OCI-LY1 (cell line): ENCODE results near the gene TRPC3.

ENCODE experiments used
- H2AFZ ChIP-seq: fragments of 200-600 bp; sonication (generic), shearing (Covaris generic); 2 replicates; pipeline ENCODE4 v1.6.0; 2014; ENCODE audit warnings: antibody characterized with exemption, mild to moderate bottlenecking, low read length
- H3F3A ChIP-seq: fragments of 200-600 bp; sonication (generic), shearing (Covaris generic); 2 replicates; pipeline ENCODE4 v1.6.0; 2014; ENCODE audit warnings: mild to moderate bottlenecking, antibody characterized with exemption, low read length, moderate library complexity; ENCODE audit not compliant: insufficient read depth
- H3K27ac ChIP-seq: fragments of 200-600 bp; sonication (generic); 2 replicates; pipeline ENCODE4 v1.5.1; 2014; ENCODE audit warnings: low read length, mixed run types, mild to moderate bottlenecking, low read depth; ENCODE audit not compliant: poor library complexity, severe bottlenecking
- H3K27me3 ChIP-seq: fragments of 200-600 bp; sonication (generic); 2 replicates; pipeline ENCODE4 v1.6.0; 2014; ENCODE audit warnings: antibody characterized with exemption, mild to moderate bottlenecking, low read length, moderate library complexity; ENCODE audit not compliant: insufficient read depth
- H3K36me3 ChIP-seq: fragments of 200-600 bp; sonication (generic); 2 replicates; pipeline ENCODE4 v1.6.1; 2014; ENCODE audit warnings: mild to moderate bottlenecking, antibody characterized with exemption, low read length, moderate library complexity, mixed read lengths; ENCODE audit not compliant: insufficient read depth
- H3K4me1 ChIP-seq: fragments of 200-600 bp; sonication (generic); 2 replicates; pipeline ENCODE4 v1.5.1; 2014; ENCODE audit warnings: mild to moderate bottlenecking, low read length, moderate library complexity; ENCODE audit not compliant: insufficient read depth, severe bottlenecking
- H3K4me2 ChIP-seq: fragments of 200-600 bp; sonication (generic), shearing (Covaris generic); 2 replicates; pipeline ENCODE4 v1.6.1; 2014; ENCODE audit warnings: low read length
- H3K4me3 ChIP-seq: fragments of 200-600 bp; sonication (generic); 2 replicates; pipeline ENCODE4 v1.5.1; 2014; ENCODE audit warnings: low read length, low read depth, mild to moderate bottlenecking, mixed read lengths; ENCODE audit not compliant: poor library complexity, severe bottlenecking
- H3K79me2 ChIP-seq: fragments of 200-600 bp; shearing (Covaris generic); 2 replicates; pipeline ENCODE4 v1.6.1; 2016; ENCODE audit warnings: mixed run types, low read length, mixed read lengths; ENCODE audit not compliant: insufficient read depth
- H3K9ac ChIP-seq: fragments of 200-600 bp; sonication (generic), shearing (Covaris generic); 2 replicates; pipeline ENCODE4 v1.6.1; 2014; ENCODE audit warnings: mild to moderate bottlenecking, low read length, mixed read lengths
- H3K9me2 ChIP-seq: fragments of 200-600 bp; sonication (generic), shearing (Covaris generic); 2 replicates; pipeline ENCODE4 v1.6.1; 2014; ENCODE audit warnings: low read depth, mild to moderate bottlenecking, low read length, mixed read lengths
- H3K9me3 ChIP-seq: fragments of 200-600 bp; shearing (Covaris generic); 2 replicates; pipeline ENCODE4 v1.6.1; 2014; ENCODE audit warnings: low read length, mixed read lengths
- H4K20me1 ChIP-seq: fragments of 200-600 bp; sonication (generic), shearing (Covaris generic); 2 replicates; pipeline ENCODE4 v1.6.0; 2016; ENCODE audit warnings: mild to moderate bottlenecking, low read length; ENCODE audit not compliant: insufficient read depth
- EZH2 ChIP-seq: fragments of 200-600 bp; sonication (generic), shearing (Covaris generic); IDR thresholded peaks from 2 replicates; pipeline ENCODE4 v1.8.0; 2017; ENCODE audit warnings: borderline replicate concordance, mixed run types, mild to moderate bottlenecking, antibody characterized with exemption, low read length, moderate library complexity, mixed read lengths
- TF ChIP-seq, protein P1 (sequence below): fragments of 200-600 bp; sonication (generic), shearing (Covaris generic); IDR thresholded peaks from 2 replicates; pipeline ENCODE4 v1.5.1; 2017; ENCODE audit warnings: mild to moderate bottlenecking, antibody characterized with exemption, low read length, moderate library complexity, mixed read lengths

The TRPC3 gene

DNA sequence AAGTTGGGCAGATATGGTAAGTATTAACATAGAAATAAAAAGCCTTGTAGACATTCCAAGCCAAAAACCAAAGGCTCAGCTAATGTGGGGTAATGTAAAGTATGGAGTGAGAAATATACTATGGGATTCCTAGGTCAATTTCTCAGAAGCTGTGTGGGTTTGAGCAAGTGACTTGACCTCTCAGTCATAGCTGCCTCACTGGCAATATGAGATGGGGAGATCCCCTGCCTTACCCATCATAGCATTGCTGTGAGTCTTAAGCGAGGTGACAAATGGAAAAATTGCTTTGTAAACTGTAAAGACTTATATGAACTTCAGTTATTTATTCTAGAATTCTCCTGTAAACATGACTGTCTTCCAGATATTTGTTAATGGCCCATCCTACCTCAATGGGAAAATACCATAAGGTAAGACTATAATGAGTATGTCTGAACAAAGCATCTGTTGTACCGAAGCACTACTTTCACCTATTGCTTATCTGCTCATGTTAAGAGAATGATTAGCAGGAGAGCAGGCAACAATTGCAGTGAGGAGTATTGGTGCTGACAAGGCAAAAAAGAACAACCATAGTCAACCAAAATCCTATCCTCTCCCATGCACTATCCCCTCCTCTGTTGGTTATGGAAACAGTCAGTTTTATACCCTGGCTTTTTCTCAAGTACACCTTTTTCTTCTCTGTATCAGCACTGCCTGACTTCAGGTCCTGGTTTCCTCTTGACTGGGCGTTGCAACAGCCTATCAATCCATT is 44.1 kb upstream of the TRPC3 start:
- Histone ChIP-seq H3K9ac (no peak overlapping the region), H4K20me1 (no peaks in the 10 kb centered on the region), H3K79me2 (no peaks in the 10 kb centered on the region), H3K4me2 (no peak overlapping the region), H3K36me3 (no peaks in the 10 kb centered on the region), H3K4me3 (no peak overlapping the region), H3K9me2 (no peaks in the 10 kb centered on the region), H3K27me3 (no peaks in the 10 kb centered on the region), H3K4me1 (no peaks in the 10 kb centered on the region), H3K9me3 (no peaks in the 10 kb centered on the region), H3F3A (no peaks in the 10 kb centered on the region), H2AFZ (no peak overlapping the region), H3K27ac (no peak overlapping the region)
- TF ChIP-seq, protein P1, sequence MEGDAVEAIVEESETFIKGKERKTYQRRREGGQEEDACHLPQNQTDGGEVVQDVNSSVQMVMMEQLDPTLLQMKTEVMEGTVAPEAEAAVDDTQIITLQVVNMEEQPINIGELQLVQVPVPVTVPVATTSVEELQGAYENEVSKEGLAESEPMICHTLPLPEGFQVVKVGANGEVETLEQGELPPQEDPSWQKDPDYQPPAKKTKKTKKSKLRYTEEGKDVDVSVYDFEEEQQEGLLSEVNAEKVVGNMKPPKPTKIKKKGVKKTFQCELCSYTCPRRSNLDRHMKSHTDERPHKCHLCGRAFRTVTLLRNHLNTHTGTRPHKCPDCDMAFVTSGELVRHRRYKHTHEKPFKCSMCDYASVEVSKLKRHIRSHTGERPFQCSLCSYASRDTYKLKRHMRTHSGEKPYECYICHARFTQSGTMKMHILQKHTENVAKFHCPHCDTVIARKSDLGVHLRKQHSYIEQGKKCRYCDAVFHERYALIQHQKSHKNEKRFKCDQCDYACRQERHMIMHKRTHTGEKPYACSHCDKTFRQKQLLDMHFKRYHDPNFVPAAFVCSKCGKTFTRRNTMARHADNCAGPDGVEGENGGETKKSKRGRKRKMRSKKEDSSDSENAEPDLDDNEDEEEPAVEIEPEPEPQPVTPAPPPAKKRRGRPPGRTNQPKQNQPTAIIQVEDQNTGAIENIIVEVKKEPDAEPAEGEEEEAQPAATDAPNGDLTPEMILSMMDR, result no peak
- no peak for TF ChIP-seq EZH2

DNA sequence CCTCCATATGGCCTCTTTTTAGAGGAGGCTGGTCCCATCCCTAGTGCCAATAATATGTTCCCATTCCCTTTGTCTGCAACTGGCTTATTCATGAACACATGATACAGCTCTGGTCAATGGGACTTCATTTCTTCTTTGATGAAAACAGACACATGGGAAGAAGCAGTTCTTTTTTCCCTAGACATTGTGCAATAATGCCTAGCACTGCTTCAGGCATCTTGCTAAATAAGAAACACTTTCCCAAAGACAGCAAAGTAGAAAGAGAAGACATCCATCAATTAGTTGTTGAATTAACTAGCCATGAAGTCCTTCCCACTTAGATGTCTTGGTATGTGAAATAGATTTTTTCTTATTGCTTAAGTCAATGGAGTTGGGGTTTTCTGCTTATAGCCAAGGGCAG is 40.1 kb upstream of the TRPC3 start:
- H3K4me1 ChIP-seq, result no peaks in the 10 kb centered on the region
- no peaks in the 10 kb centered on the region for H3K36me3 ChIP-seq
- TF ChIP-seq, protein P1, result no peak
- TF ChIP-seq EZH2, result no peak
- H3K9ac ChIP-seq, result no peak overlapping the region
- H3K27me3 ChIP-seq, result no peaks in the 10 kb centered on the region
- no peaks in the 10 kb centered on the region for H3K9me2 ChIP-seq
- H2AFZ ChIP-seq, result no peak overlapping the region
- H3K4me3 ChIP-seq, result no peak overlapping the region
- no peaks in the 10 kb centered on the region for H3F3A ChIP-seq
- H4K20me1 ChIP-seq, result no peaks in the 10 kb centered on the region
- no peaks in the 10 kb centered on the region for H3K9me3 ChIP-seq
- no peaks in the 10 kb centered on the region for H3K79me2 ChIP-seq
- H3K4me2 ChIP-seq, result no peak overlapping the region
- no peak overlapping the region for H3K27ac ChIP-seq

DNA sequence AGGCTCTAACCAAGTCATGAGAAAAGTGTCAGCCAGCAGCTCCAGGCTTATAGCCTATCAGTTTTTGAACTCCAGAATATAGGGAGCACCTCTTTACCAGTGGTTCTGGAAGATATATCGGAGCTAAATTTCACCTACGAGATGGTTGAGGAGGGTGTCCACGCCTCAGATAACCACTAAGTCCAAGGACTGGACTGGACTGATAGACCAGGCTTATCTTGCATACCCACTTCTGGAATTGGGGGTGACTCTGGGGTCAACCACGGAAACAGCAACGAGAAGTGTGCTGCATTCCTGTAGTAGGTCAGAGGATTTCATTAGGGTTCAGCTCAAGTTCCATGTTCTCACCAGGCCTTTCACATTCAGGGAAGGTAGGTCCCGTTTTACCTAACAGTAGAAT is 38.6 kb upstream of the TRPC3 start:
- Histone ChIP-seq H2AFZ (no peak overlapping the region), H3F3A (no peaks in the 10 kb centered on the region), H3K9me3 (no peaks in the 10 kb centered on the region)

More for the DNA sequence above, 38.6 kb upstream of the TRPC3 start:
- no peak overlapping the region for H3K4me2 ChIP-seq
- H3K4me1 ChIP-seq, result no peaks in the 10 kb centered on the region
- TF ChIP-seq EZH2, result no peak
- TF ChIP-seq, protein P1, result no peak
- H3K9me2 ChIP-seq, result no peaks in the 10 kb centered on the region
- H3K4me3 ChIP-seq, result no peak overlapping the region
- H3K9ac ChIP-seq, result no peak overlapping the region
- H3K79me2 ChIP-seq, result no peaks in the 10 kb centered on the region
- no peaks in the 10 kb centered on the region for H3K36me3 ChIP-seq
- H3K27ac ChIP-seq, result no peak overlapping the region
- H3K27me3 ChIP-seq, result no peaks in the 10 kb centered on the region
- no peaks in the 10 kb centered on the region for H4K20me1 ChIP-seq
